Heart right ventricle (tissue), 16 donors: ENCODE results near the gene MRPL40. TPM values are rescaled to one million over a fixed set of nuclear protein-coding genes. Genes with fewer than 3 reads are reported as not detected.
A peak's percentile ranks its signal among the peaks of the same experiment; 100 is the strongest.

Source experiments
- ATAC-seq, 8 donors: fragments of 200-7000 bp; cut with Tn5 transposase; one replicate each; pipeline ENCODE4 v1.9.1; 2020; ENCODE audit warnings: mild to moderate bottlenecking in 8 of 8, moderate library complexity in 8 of 8, moderate number of reproducible peaks in 1 of 8
- DNase-seq, 2 donors: peaks; one replicate each; pipeline ENCODE4 v3.0.0-alpha.2; 2020
- H3K27ac ChIP-seq, 10 donors: fragments of 200-600 bp; sonication (generic) in 2 of 10; one replicate each; pipeline versions ENCODE4 v1.5.0 to v1.8.0; 2020 to 2022; ENCODE audit warnings: mild to moderate bottlenecking in 3 of 10
- H3K27me3 ChIP-seq, 7 donors: fragments of 200-600 bp; one replicate each; pipeline ENCODE4 v1.8.0; 2021 to 2022; ENCODE audit warnings: mild to moderate bottlenecking in 2 of 7
- H3K36me3 ChIP-seq, 9 donors: fragments of 200-600 bp; sonication (generic) in 1 of 9; one replicate each; pipeline versions ENCODE4 v1.5.0 to v1.8.0; 2020 to 2022; ENCODE audit warnings: mild to moderate bottlenecking in 2 of 9
- H3K4me1 ChIP-seq, 9 donors: fragments of 200-600 bp; sonication (generic) in 1 of 9; one replicate each; pipeline versions ENCODE4 v1.5.0 to v1.8.0; 2020 to 2022; ENCODE audit warnings: mild to moderate bottlenecking in 4 of 9
- H3K4me3 ChIP-seq, 10 donors: fragments of 200-600 bp; sonication (generic) in 2 of 10; one replicate each; pipeline versions ENCODE4 v1.5.0 to v1.8.0; 2020 to 2022; ENCODE audit warnings: mild to moderate bottlenecking in 7 of 10, moderate library complexity in 2 of 10
- H3K9me3 ChIP-seq, 11 donors: fragments of 200-600 bp in 10 of 11; sonication (generic) in 2 of 11; one replicate each; pipeline versions ENCODE4 v1.5.0 to v1.8.0; 2013 to 2022; ENCODE audit warnings: mild to moderate bottlenecking in 2 of 11, control low read depth in 1 of 11, moderate library complexity in 1 of 11
- CTCF ChIP-seq, 9 donors: fragments of 200-600 bp; sonication (generic) in 2 of 9; IDR thresholded peaks; one replicate each; pipeline versions ENCODE4 v1.5.0 to v1.8.0; 2021 to 2022; ENCODE audit warnings: antibody characterized with exemption in 9 of 9, mild to moderate bottlenecking in 5 of 9, moderate library complexity in 1 of 9
- WGBS, 2 donors: extraction: QIAGEN DNeasy Blood & Tissue Kit; methylation state at CpG; one replicate each; pipeline ENCODE4 v1.1.7; 2013; ENCODE audit warnings: inconsistent platforms in 1 of 2; 5-methylcytosine and 5-hydroxymethylcytosine counted together
- intact Hi-C, 10 donors: fragments of 100-400 bp; cut with DNase I; formaldehyde crosslinking; loops; one replicate each; pipeline versions ENCODE4 v1.11.1 to v1.14.2; 2022
- polyA plus RNA-seq, 2 donors: library from polyadenylated mRNA; stranded (reverse); fragments of 200-250 nt; gene quantifications; one replicate each; pipeline ENCODE4 v1.2.3, GENCODE V29; 2013
- total RNA-seq, 10 donors: library from RNA; stranded (reverse); fragmentation: NEBNext Ultra II Directional in 3 of 10; extraction: Animal tissue kit (Norgen Biotek cat#: 25700) in 3 of 10; gene quantifications; one replicate each; pipeline versions ENCODE4 v1.2.1 to v1.2.4, GENCODE V29; 2021 to 2023
- donor health status: Arrhythmogenic right ventricular cardiomyopathy.
- donor health status: ischemic (EF 13 %, LVEDD 7.1; RV severe dilation, severe dysfunction).
- donor health status: healthy with polysubstance abuse.
- donor health status: DM: no; HTN: yes; CAD: no.
- donor health status: DM: no; HTN: no; CAD: no.
- donor health status: ischemic (EF 25% LVEDD 6.9; RV normal size, moderate dysfunction).
- donor health status: ischemic (EF 25% LVEDD 5.7; RV mildly dilated, moderate dysfunction).
- donor health status: healthy.
- donor health status: DM: yes; HTN: yes; CAD: no.
- donor health status: Ischemic cardiomyopathy.
- donor health status: ischemic (EF 35%, LVEDD 5.7; RV mildly dilated, moderate dysfunction).
- donor health status: nonischemic (EF 11% LVEDD 7.7; RV severe dilation, severe dysfunction).
- donor health status: DM: yes; HTN: yes; CAD: no.
- donor health status: PGD.
- donor health status: ischemic (EF 29% LVEDD 5.4; RV normal size, mild dysfunction).
- donor health status: nonischemic (EF 23%, LVEDD 6.1; RV moderate dilation, normal function).

Gene MRPL40
- total and polyA plus RNA-seq, 12 donors: 49.2 to 117 (median 56.7) TPM

DNA sequence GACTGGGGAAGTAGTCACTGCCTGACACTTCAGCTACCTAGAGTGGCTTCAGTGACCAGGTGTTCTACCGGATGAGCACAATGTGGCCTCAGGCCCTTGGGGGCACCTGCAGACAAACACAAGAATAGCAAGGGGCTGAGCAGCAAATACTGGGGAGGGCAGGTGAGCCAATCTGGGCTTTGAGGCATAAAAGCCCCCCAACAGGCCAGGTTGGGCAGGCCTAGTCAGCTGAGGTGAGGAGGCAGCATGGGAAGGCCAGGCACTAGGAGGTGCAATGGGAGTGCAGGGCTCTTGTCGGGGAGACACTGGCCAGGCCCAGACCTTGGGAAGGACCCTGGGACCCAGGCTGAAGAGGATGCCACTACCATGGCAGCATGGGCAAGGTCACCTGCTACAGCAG is 37.7 kb downstream of the MRPL40 start:
- DNase-seq (no peak), ATAC-seq (no peak)
- peaks cover 10 to 100% (median 83%) of the 10 kb centered on the region in 9 donors for H3K36me3 ChIP-seq
- H3K4me1 ChIP-seq: peaks cover 0 to 7% (median 0%) of the 10 kb centered on the region in 9 donors
- no peak overlapping the region for H3K27ac ChIP-seq
- no peaks in the 10 kb centered on the region for H3K27me3 ChIP-seq
- no peak overlapping the region for H3K4me3 ChIP-seq
- intact Hi-C loops: loop anchor here in 3 of 10 donors (10.0 kb wide), 5 partner anchors 55 to 325 kb away; partner anchors contain the start of genes CLTCL1 (in 1 of the 3) and ESS2 (in 1 of the 3)
- no peaks in the 10 kb centered on the region for H3K9me3 ChIP-seq
- no peak for TF ChIP-seq CTCF (IDR thresholded peaks at IDR 0.05)
- 95 to 99% methylated on average over 2 of the region's 2 CpGs for WGBS, 2 donors

DNA sequence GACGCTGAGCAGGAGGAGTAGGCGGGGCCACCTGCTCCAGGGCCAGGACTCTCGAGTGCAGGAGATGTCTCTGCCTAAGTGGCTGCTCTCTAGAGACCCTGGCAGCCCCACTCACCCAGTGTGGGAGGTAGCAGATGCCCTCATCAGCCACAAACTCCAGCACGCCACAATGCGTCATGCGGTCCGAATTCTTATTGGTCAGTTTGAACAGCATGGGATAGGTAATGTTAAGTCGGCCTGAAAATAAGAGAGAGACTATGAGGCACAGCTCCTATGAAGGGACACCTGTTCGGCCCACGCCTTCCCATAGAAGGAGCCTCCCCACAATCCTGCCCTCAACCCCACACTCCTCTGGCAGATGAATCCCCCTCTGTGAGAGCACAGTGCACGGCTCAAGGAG is 39.2 kb downstream of the MRPL40 start:
- DNase-seq (no peak), ATAC-seq (no peak)
- no peaks in the 10 kb centered on the region for H3K27me3 ChIP-seq
- WGBS, 2 donors: 90 to 92% methylated on average over 11 of the region's 11 CpGs
- no peak for TF ChIP-seq CTCF (IDR thresholded peaks at IDR 0.05)
- peaks cover 0 to 23% (median 8%) of the 10 kb centered on the region in 9 donors for H3K4me1 ChIP-seq
- peaks cover 10 to 97% (median 68%) of the 10 kb centered on the region in 9 donors for H3K36me3 ChIP-seq
- intact Hi-C loops: loop anchor here in 3 of 10 donors (10.0 kb wide), 5 partner anchors 57 to 327 kb away; partner anchors contain the start of genes CLTCL1 (in 1 of the 3) and ESS2 (in 1 of the 3)
- no peaks in the 10 kb centered on the region for H3K9me3 ChIP-seq
- H3K27ac ChIP-seq: no peak overlapping the region
- H3K4me3 ChIP-seq: no peak overlapping the region

DNA sequence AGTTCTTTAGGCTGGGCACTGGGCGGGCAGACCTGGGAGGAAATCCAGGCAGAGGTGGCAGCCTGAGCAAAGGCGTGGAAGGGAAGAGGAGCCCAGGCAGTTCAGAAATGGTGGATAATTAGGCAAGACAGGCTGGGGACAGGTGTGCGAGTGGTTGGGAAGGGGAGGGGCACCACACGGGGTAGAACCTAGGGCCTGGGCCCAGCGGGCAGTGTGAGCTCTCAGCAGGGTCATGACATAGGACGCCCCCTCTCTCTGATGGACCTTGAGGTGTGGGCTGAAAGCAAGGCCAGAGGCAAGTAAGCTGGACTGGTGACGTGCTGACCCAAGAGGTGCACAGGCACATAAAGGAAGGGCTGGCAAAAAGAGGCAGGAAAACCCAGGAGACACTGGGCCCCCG is 39.9 kb downstream of the MRPL40 start:
- DNase-seq (no peak), ATAC-seq (no peak)
- Histone ChIP-seq H3K4me3 (no peak overlapping the region), H3K4me1 (peaks cover 0 to 29% (median 15%) of the 10 kb centered on the region in 9 donors), H3K27ac (no peak overlapping the region), H3K36me3 (peaks cover 4 to 90% (median 61%) of the 10 kb centered on the region in 9 donors), H3K27me3 (no peaks in the 10 kb centered on the region), H3K9me3 (no peaks in the 10 kb centered on the region)
- 93% methylated on average over 8 of the region's 8 CpGs for WGBS, 2 donors
- no peak for TF ChIP-seq CTCF (IDR thresholded peaks at IDR 0.05)
- intact Hi-C loops: loop anchor here in 3 of 10 donors (10.0 kb wide), 5 partner anchors 57 to 327 kb away; partner anchors contain the start of genes CLTCL1 (in 1 of the 3) and ESS2 (in 1 of the 3)

- DNase-seq (no peak), ATAC-seq (peak in 1 of 8 donors; percentile 16)
- no peaks in the 10 kb centered on the region for H3K27me3 ChIP-seq
- TF ChIP-seq CTCF (IDR thresholded peaks at IDR 0.05): no peak
- H3K9me3 ChIP-seq: no peaks in the 10 kb centered on the region
- 70 to 75% methylated on average over 3 of the region's 3 CpGs for WGBS, 2 donors
- H3K4me1 ChIP-seq: peaks cover 0 to 40% (median 26%) of the 10 kb centered on the region in 9 donors
- no peak overlapping the region for H3K27ac ChIP-seq
- intact Hi-C loops: loop anchor here in 3 of 10 donors (10.0 kb wide), 5 partner anchors 59 to 329 kb away; partner anchors contain the start of genes CLTCL1 (in 1 of the 3) and ESS2 (in 1 of the 3)
- no peak overlapping the region for H3K4me3 ChIP-seq
- H3K36me3 ChIP-seq: peaks cover 0 to 76% (median 52%) of the 10 kb centered on the region in 9 donors
Observed at GRCh38 chr22:19473578-19473977, 41.2 kb downstream of the MRPL40 start.
